CD14-positive monocyte (primary cell): ENCODE results near the gene SH3GL3. TPM values are rescaled to one million over a fixed set of nuclear protein-coding genes. Genes with fewer than 3 reads are reported as not detected.

Experiments
- DNase-seq, 3 donors: peaks; one replicate each; pipeline ENCODE4 v3.0.0-alpha.2; 2011 to 2022
- H2AFZ ChIP-seq: 2 replicates; pipeline ENCODE4 v1.6.0; 2012; ENCODE audit warnings: mild to moderate bottlenecking, low read depth, low read length, inconsistent platforms; ENCODE audit not compliant: insufficient read depth, poor library complexity, severe bottlenecking
- H3K27ac ChIP-seq, 2 donors: 1 replicate in 1 of 2; 2 replicates in 1 of 2; pipeline ENCODE4 v1.5.1; 2012 to 2013; ENCODE audit warnings: low read length in 2 of 2, control low read depth in 1 of 2, inconsistent platforms in 1 of 2, low read depth in 1 of 2, mild to moderate bottlenecking in 1 of 2
- H3K27me3 ChIP-seq, 2 donors: one replicate each; pipeline versions ENCODE4 v1.6.0 to v1.6.1; 2011 to 2013; ENCODE audit warnings: low read length in 2 of 2; ENCODE audit not compliant: control insufficient read depth in 2 of 2, insufficient read depth in 2 of 2
- H3K36me3 ChIP-seq, 2 donors: replicated peaks in 1 of 2; 1 replicate in 1 of 2; 2 replicates in 1 of 2; pipeline versions ENCODE4 v1.5.1 to v1.6.1; 2012 to 2013; ENCODE audit warnings: low read length in 2 of 2, control low read depth in 1 of 2, inconsistent platforms in 1 of 2, mild to moderate bottlenecking in 1 of 2; ENCODE audit not compliant: insufficient read depth in 2 of 2, control insufficient read depth in 1 of 2
- H3K4me1 ChIP-seq, 2 donors: 1 replicate in 1 of 2; 2 replicates in 1 of 2; pipeline versions ENCODE4 v1.5.1 to v1.6.1; 2012 to 2013; ENCODE audit warnings: low read length in 2 of 2, control low read depth in 1 of 2, inconsistent platforms in 1 of 2, mild to moderate bottlenecking in 1 of 2, moderate library complexity in 1 of 2; ENCODE audit not compliant: insufficient read depth in 2 of 2, control insufficient read depth in 1 of 2
- H3K4me2 ChIP-seq: replicated peaks from 2 replicates; pipeline ENCODE3; 2012; ENCODE audit warnings: low read length, moderate library complexity, mild to moderate bottlenecking; ENCODE audit not compliant: poor library complexity, severe bottlenecking; ENCODE audit errors: extremely low read depth
- H3K4me3 ChIP-seq, 3 experiments: fragments of 200-600 bp in 1 of 3; sonication (generic) in 1 of 3; replicated peaks in 1 of 3; 1 replicate in 2 of 3; 2 replicates in 1 of 3; pipeline ENCODE4 v1.5.1; 2011 to 2013; ENCODE audit warnings: low read length in 3 of 3, mild to moderate bottlenecking in 3 of 3, control low read depth in 2 of 3, low read depth in 2 of 3, inconsistent platforms in 1 of 3, moderate library complexity in 1 of 3
- H3K79me2 ChIP-seq: 2 replicates; pipeline ENCODE4 v1.6.0; 2012; ENCODE audit warnings: mild to moderate bottlenecking, control low read depth, inconsistent platforms, low read length, moderate library complexity; ENCODE audit not compliant: insufficient read depth
- H3K9ac ChIP-seq: 2 replicates; pipeline ENCODE4 v1.6.0; 2017; ENCODE audit warnings: low read length, mild to moderate bottlenecking; ENCODE audit not compliant: insufficient read depth, poor library complexity, severe bottlenecking
- H3K9me3 ChIP-seq, 2 donors: replicated peaks in 1 of 2; 1 replicate in 1 of 2; 2 replicates in 1 of 2; pipeline versions ENCODE4 v1.5.1 to v1.6.1; 2012 to 2013; ENCODE audit warnings: low read length in 2 of 2, control low read depth in 1 of 2; ENCODE audit not compliant: control insufficient read depth in 1 of 2, insufficient read depth in 1 of 2
- H4K20me1 ChIP-seq: 2 replicates; pipeline ENCODE4 v1.6.0; 2012; ENCODE audit warnings: mild to moderate bottlenecking, low read length, control low read depth, moderate library complexity; ENCODE audit not compliant: insufficient read depth
- H3K27ac Mint-ChIP-seq, 7 donors: one replicate each; pipeline ENCODE4 v1.8.0; 2020; ENCODE audit warnings: mild to moderate bottlenecking in 7 of 7, mixed read lengths in 7 of 7, moderate library complexity in 6 of 7, inconsistent platforms in 2 of 7
- H3K27me3 Mint-ChIP-seq, 3 donors: one replicate each; pipeline ENCODE4 v1.8.0; 2021 to 2022; ENCODE audit warnings: low read depth in 3 of 3, mild to moderate bottlenecking in 3 of 3, mixed read lengths in 3 of 3, moderate library complexity in 3 of 3, inconsistent platforms in 1 of 3
- H3K36me3 Mint-ChIP-seq, 2 donors: one replicate each; pipeline ENCODE4 v1.8.0; 2020; ENCODE audit warnings: mixed read lengths in 2 of 2, inconsistent platforms in 1 of 2, mild to moderate bottlenecking in 1 of 2
- H3K4me1 Mint-ChIP-seq: one replicate; pipeline ENCODE4 v1.8.0; 2020; ENCODE audit warnings: mild to moderate bottlenecking, mixed read lengths
- H3K4me3 Mint-ChIP-seq, 2 donors: one replicate each; pipeline ENCODE4 v1.8.0; 2020; ENCODE audit warnings: mild to moderate bottlenecking in 2 of 2, mixed read lengths in 2 of 2, moderate library complexity in 1 of 2
- H3K9me3 Mint-ChIP-seq, 7 donors: one replicate each; pipeline ENCODE4 v1.8.0; 2020 to 2022; ENCODE audit warnings: mixed read lengths in 7 of 7, mild to moderate bottlenecking in 6 of 7, moderate library complexity in 6 of 7, inconsistent platforms in 2 of 7
- WGBS: methylation state at CpG from one replicate; pipeline ENCODE4 v1.1.5; 2013; ENCODE audit warnings: missing lambda C conversion rate; ENCODE audit not compliant: insufficient coverage; 5-methylcytosine and 5-hydroxymethylcytosine counted together
- intact Hi-C, 2 donors: fragments of 100-400 bp; cut with micrococcal nuclease; formaldehyde crosslinking; loops; one replicate each; pipeline versions ENCODE4 v1.15.0 to v1.15.1; 2023
- polyA plus RNA-seq, 3 donors: library from polyadenylated mRNA; depleted of rRNA in 1 of 3; unstranded in 2 of 3; stranded (reverse) in 1 of 3; fragments of 300-500 nt in 2 of 3; fragments of >200 nt in 1 of 3; fragmentation: Illumina TruSeq in 2 of 3; gene quantifications; 1 replicate in 2 of 3; 2 replicates in 1 of 3; pipeline ENCODE4 v1.2.3, GENCODE V29; 2012 to 2021
- TF ChIP-seq, protein P1 (sequence below): fragments of 200-600 bp; IDR thresholded peaks from one replicate; pipeline ENCODE4 v1.8.0; 2022; ENCODE audit warnings: antibody characterized with exemption, mild to moderate bottlenecking

SH3GL3 gene
- polyA plus RNA-seq, 3 donors: not detected

DNA sequence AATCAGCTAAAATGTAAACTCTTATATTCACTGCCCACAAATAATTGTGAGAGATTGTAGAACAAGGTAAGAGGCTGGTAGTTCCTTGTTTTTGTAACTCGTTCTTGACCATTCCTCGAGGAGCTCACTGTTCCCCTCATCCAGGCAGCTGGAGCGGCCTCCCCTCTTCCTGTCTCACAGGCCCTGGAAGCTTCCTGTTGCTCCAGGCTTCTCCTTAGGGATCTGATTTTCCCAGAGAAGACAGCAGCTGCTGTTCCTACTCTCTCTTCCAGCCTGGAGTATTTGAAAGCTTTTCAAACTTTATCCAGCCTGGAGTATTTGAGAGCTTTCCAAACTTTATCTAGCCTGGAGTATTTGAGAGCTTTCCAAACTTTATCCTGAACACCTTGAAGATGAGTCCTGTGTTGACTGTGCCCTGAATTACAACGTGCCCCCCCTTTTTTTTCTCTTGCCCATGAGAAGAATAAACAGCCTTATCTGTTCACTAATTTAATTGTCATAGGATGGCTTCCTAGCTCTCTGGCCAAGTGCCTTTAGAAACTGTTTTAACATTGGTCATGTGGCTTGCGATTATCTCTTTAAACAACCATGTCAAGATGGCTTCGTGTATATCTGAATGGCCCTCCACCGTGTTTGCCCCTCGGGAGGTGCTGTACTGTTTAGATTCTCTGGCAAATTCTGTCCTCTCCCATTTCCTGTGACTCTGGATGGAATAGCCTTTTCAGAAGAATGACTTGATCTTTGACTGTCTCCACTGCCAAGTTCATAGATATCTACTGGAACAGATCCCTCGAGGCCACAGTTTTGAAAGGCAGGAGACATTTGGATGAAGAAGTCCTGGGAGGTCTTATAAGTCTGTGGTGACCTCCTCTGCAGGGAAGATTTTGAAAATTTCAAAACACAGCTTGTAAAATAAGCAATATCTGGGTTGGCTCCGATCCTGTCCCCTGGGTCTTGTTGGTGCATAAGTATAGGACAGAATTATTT, 211.6 kb downstream of the SH3GL3 start:
- Histone ChIP-seq H3K9me3 (peaks cover 0 to 3% of the 10 kb centered on the region in 2 donors), H3K27me3 (peaks cover 6 to 22% of the 10 kb centered on the region in 2 donors), H3K4me3 (no peak overlapping the region), H3K9ac (no peak overlapping the region), H3K36me3 (no peaks in the 10 kb centered on the region), H3K4me2 (no peak overlapping the region), H3K4me1 (no peaks in the 10 kb centered on the region), H2AFZ (no peak overlapping the region), H4K20me1 (no peaks in the 10 kb centered on the region), H3K27ac (no peak overlapping the region), H3K79me2 (no peaks in the 10 kb centered on the region)
- 79% methylated on average over 6 of the region's 10 CpGs for WGBS
- Mint-ChIP-seq H3K9me3 (peaks cover 0 to 7% (median under 1%) of the 10 kb centered on the region in 7 donors), H3K27ac (no peak overlapping the region), H3K4me3 (no peak overlapping the region), H3K36me3 (no peaks in the 10 kb centered on the region), H3K27me3 (peaks cover 25 to 27% (median 26%) of the 10 kb centered on the region in 3 donors), H3K4me1 (no peaks in the 10 kb centered on the region)
- no peak for DNase-seq
- TF ChIP-seq, protein P1, sequence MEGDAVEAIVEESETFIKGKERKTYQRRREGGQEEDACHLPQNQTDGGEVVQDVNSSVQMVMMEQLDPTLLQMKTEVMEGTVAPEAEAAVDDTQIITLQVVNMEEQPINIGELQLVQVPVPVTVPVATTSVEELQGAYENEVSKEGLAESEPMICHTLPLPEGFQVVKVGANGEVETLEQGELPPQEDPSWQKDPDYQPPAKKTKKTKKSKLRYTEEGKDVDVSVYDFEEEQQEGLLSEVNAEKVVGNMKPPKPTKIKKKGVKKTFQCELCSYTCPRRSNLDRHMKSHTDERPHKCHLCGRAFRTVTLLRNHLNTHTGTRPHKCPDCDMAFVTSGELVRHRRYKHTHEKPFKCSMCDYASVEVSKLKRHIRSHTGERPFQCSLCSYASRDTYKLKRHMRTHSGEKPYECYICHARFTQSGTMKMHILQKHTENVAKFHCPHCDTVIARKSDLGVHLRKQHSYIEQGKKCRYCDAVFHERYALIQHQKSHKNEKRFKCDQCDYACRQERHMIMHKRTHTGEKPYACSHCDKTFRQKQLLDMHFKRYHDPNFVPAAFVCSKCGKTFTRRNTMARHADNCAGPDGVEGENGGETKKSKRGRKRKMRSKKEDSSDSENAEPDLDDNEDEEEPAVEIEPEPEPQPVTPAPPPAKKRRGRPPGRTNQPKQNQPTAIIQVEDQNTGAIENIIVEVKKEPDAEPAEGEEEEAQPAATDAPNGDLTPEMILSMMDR: no peak
- intact Hi-C loops: no loop called here

DNA sequence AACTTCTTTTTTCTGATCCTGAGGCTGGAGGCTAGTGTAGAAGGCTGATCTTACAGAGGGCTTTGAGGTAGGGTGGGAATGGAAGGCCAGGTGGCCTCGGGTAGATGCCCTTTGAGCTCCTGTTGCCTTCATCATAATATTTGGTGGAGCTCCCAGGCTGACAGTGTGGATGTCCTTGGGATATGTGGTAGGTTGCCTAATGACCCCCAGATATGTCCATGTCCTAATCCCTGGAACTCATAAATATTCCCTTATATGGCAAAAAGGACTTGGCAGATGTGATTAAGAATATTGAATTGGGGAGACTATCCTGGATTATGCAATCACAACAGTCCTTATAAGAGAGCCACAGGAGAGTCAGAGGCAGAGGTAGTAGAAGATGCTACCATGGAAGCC, 212.3 kb downstream of the SH3GL3 start:
- no peak for DNase-seq
- H3K4me3 ChIP-seq: no peak overlapping the region
- no peaks in the 10 kb centered on the region for H3K36me3 Mint-ChIP-seq

More for the DNA sequence above, 212.3 kb downstream of the SH3GL3 start:
- intact Hi-C loops: no loop called here
- H3K27me3 Mint-ChIP-seq: peaks cover 21 to 25% (median 22%) of the 10 kb centered on the region in 3 donors
- Histone ChIP-seq H3K9ac (no peak overlapping the region), H4K20me1 (no peaks in the 10 kb centered on the region), H3K79me2 (no peaks in the 10 kb centered on the region), H3K9me3 (peaks cover 0 to 3% of the 10 kb centered on the region in 2 donors), H3K36me3 (no peaks in the 10 kb centered on the region), H2AFZ (no peak overlapping the region), H3K27ac (no peak overlapping the region), H3K4me1 (no peaks in the 10 kb centered on the region), H3K27me3 (peaks cover 6 to 18% of the 10 kb centered on the region in 2 donors), H3K4me2 (no peak overlapping the region)
- H3K4me3 Mint-ChIP-seq: no peak overlapping the region
- H3K4me1 Mint-ChIP-seq: no peaks in the 10 kb centered on the region
- no peak overlapping the region for H3K27ac Mint-ChIP-seq
- TF ChIP-seq, protein P1: no peak
- no CpG with 5 or more reads among the region's 1 CpG for WGBS
- peaks cover 0 to 7% (median 3%) of the 10 kb centered on the region in 7 donors for H3K9me3 Mint-ChIP-seq
